Activated CD8-positive, alpha-beta memory T cell treated with anti-CD3 and anti-CD28 coated beads for 36 hours (primary cell): ENCODE data around the gene ANXA8. TPM values are rescaled to one million over a fixed set of nuclear protein-coding genes. Genes with fewer than 3 reads are reported as not detected.
"Not testable (repeated sequence)": the region's sequence is repeated elsewhere in the genome, so short reads cannot be mapped to it uniquely, and the experiment has no call there.

ENCODE experiments used
- CTCF ChIA-PET: fragments of 350-600 bp; sonication (Branson Sonifier 250); formaldehyde crosslinking; loops from one replicate; lab custom pipeline; 2021; ENCODE audit warnings: antibody characterized with exemption; lab: Charles Lee
- POLR2A ChIA-PET: fragments of 350-600 bp; sonication (Branson Sonifier 250); formaldehyde crosslinking; loops from one replicate; lab custom pipeline; 2021; ENCODE audit warnings: antibody characterized with exemption; lab: Charles Lee
- total RNA-seq, 2 experiments: library from RNA; stranded (reverse); gene quantifications; one replicate each; pipeline ENCODE4 v1.2.3, GENCODE V29; 2021

ANXA8 gene
- total RNA-seq, 2 experiments from 2014 or later: not detected

DNA sequence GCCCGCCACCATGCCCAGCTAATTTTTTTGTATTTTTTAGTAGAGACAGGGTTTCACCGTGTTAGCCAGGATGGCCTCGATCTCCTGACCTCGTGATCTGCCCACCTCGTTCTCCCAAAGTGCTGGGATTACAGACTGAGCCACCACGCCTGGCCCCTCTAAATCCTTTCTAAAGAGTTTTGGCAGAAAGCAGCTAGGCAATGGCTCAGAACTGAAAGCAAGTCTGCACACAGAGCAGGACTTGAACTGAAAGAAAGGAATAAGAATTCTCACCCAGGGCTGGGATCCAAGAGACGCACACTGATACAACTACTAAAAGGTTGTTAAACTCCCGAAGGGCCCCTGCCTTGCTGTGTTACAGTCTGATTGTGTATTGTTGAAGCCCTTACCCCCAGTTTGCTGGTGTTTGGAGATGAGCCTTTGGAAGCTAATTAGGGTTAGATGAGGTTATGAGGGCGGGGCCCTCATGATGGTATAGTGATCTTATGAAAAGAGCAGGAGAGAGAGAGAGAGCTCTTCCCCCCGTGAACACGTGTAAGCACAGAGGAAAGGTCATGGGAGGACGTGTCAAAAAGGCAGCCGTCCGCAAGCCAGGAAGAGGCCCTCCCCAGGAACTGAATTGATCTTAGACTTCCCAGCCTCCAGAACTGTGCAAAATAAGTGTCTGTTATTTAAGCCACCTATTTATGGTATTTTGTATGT is 18.5 kb downstream of the ANXA8 start:
- CTCF ChIA-PET, POLR2A ChIA-PET: not testable (repeated sequence)

GRCh38 chr10:47462577-47463358 is 21.1 kb downstream of the ANXA8 start:
- POLR2A ChIA-PET, CTCF ChIA-PET: not testable (repeated sequence)

DNA sequence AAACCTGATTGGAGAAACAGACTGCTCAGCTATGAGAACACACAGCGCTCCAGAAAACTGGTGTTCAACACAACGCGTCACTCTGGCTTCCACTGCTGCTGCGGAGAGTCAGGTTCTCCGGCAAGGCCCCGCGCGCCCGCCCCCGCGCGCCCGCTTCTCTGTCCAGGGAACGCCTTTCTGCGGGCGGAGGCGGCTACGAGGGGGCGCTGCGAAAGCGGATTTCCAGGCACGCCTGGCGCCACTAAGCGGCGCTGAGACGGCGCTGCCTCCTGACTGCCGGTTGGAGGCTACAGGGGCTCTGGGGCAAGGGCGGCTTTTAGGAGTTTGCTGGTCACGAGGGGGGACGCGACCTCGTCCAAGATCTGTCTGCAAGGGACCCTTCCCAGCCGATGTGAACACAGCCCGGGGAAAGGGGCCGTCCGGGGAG is 22.6 kb downstream of the ANXA8 start:
- CTCF ChIA-PET, POLR2A ChIA-PET: not testable (repeated sequence)

DNA sequence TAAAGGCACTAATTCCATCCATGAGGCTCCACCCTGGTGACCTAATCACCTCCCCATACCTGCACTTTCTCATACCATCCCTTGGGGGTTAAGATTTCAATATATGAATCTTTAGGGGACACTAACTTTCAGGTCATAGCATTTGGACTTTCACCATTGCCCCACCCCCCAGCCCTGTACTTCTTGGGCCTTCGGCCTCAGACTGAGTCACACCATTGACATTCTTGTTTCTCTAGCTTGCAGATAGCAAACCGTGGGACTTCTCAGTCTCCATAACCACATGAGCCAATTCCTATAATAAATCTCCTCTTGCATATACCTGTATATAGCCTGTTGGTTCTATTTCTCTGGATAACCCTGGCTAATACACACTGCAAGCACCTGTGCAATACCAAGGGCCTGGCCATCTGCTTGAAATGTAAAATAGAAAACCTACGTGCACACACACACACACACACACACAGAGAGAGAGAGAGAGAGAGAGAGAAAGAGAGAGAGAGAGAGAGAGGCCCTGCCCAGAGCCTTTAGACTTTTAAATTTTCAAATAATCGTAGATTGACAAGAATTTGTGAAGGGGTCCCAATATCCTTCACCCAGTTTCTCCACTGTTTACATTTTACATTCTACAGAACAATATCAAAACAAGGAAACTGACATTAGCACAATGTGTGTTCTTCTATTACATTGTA is 25.3 kb downstream of the ANXA8 start:
- POLR2A ChIA-PET: no interaction called here

GRCh38 chr10:47457826-47458225 is 26.1 kb downstream of the ANXA8 start:
- ChIA-PET CTCF (no interaction called here), POLR2A (no interaction called here)

More for the DNA sequence above, 25.3 kb downstream of the ANXA8 start:
- CTCF ChIA-PET: no interaction called here

- POLR2A ChIA-PET: no interaction called here
- CTCF ChIA-PET: no interaction called here
Observed at GRCh38 chr10:47457528-47457820, 26.4 kb downstream of the ANXA8 start.

- CTCF ChIA-PET: no interaction called here
- POLR2A ChIA-PET: no interaction called here
Observed at GRCh38 chr10:47456794-47457527, 27.0 kb downstream of the ANXA8 start.

GRCh38 chr10:47456079-47456785 is 27.7 kb downstream of the ANXA8 start:
- CTCF ChIA-PET: no interaction called here
- POLR2A ChIA-PET: no interaction called here

DNA sequence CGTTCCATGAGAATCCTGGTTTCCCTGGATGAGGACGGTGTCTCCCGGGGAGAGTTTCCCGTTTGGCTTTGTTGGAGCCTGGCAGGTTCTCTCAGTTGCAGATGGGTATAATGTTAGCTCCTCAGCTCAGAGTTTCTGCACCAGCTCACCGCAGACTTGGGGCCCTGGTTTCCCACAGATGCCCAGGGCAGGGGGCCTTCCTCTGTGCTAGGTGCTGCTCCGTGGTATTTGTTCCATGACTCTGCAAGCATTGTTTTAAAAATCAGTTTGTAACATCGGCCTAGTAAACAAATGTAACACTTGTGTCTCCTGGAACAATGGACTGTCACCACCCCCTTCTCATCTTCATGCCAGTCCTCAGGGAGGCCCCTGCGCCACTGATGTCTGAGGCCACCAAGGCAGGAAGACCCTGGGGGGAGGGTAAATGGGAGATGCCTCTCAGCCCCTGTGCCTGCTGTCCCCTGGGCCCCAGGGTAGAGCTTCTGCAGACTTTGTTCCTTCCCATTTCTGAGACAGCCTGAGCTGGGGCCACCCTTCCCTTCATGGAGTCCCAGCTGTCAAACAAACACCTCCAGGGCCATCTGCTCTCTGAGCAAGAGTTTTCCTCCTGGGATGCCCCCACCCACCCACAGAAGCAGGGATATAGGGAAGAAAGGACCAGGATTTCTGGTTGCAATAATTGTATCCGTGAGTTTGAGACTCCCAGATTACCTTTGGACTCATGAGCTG is 28.4 kb downstream of the ANXA8 start:
- POLR2A ChIA-PET, CTCF ChIA-PET: not testable (repeated sequence)

DNA sequence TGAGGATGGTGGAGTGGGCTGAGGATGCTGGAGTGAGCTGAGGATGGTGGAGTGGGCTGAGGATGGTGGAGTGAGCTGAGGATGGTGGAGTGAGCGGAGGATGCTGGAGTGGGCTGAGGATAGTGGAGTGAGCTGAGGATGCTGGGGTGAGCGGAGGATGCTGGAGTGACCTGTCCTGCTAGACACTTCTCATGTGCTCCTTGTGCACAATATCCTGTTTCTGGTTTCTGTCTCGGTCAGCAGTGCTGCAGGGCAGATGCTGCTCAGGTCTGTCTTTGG is 29.2 kb downstream of the ANXA8 start:
- CTCF ChIA-PET: no interaction called here
- POLR2A ChIA-PET: no interaction called here

DNA sequence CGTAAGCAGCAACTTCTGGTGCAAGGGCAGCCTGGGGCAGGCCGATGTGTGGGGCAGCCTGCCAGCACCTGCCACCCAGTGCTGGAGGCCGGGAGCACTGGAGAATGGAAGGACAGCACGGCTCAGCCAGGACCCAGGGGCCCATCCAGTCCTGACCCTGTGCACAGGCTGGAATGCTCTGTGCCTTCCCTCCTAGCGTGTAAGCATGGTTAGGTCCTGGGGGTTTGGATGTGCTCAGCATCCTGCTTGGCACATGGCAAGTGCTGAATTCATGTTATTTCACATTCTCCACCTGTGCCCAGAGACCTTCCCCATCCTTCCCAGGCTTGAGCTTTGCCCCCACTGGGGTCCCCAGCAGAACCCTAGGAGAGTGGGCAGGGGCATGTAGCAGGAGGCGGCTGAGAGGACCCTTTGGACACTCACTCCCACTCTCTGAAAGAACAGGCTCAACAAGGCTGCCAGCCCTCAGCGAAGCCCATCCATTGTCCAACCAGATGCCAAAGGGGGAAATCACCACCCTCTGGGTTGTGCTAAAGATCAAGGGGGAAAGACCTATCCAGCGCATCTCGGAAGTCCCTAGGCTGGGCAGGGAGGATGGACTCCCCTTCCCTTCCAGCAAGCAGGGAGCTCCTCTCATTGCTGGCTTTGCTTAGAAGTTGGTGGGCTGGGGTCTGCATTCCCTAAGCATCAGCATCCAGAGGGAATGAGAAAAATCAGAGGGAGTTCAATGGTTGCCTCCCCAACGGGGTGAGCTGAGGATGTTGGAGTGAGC is 29.7 kb downstream of the ANXA8 start:
- POLR2A ChIA-PET: interaction anchor here (0.5 kb wide), 1 partner anchor 17 kb away, joined by 4 read pairs; no protein-coding TSS in a partner anchor
- CTCF ChIA-PET: no interaction called here

DNA sequence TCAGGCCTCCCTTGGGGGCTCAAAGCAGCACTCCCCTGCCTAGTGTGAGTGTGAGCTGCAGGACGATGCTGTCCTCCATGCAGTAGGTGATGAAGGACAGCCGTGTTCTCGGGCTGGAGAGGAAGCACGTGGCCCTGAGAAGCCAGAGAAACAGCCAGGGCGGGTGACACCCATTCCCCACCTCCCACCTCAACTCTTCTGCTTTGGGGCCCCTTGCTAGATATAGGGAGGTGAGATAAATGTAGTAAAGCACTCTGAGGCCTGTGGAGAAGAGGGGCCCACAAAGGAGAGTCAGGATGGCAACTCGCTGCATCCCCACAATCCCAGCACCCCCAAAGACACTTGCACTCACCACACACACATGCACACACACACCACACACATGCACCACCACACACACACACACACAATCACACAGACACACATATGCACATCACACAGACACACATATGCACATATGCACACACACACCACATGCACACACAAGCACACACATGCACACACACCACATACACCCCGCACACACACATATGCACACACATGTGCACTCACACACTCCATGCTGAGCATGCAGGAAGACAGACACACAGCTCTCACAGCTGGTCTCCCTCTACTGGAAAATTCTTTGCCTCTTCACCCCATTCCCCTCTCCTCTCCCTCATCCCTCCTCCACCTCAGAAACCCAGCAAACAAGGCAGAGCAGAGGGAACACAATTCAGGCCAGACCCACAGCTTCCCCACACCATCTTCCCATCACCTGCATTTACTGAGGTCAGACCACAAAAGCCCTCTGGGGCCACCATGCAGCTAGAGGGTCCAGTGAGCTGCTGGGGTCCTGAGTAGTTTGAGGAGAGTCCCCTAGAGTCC is 30.5 kb downstream of the ANXA8 start:
- POLR2A ChIA-PET: interaction anchor here (0.5 kb wide), 1 partner anchor 16 kb away, joined by 4 read pairs; no protein-coding TSS in a partner anchor
- CTCF ChIA-PET: no interaction called here

DNA sequence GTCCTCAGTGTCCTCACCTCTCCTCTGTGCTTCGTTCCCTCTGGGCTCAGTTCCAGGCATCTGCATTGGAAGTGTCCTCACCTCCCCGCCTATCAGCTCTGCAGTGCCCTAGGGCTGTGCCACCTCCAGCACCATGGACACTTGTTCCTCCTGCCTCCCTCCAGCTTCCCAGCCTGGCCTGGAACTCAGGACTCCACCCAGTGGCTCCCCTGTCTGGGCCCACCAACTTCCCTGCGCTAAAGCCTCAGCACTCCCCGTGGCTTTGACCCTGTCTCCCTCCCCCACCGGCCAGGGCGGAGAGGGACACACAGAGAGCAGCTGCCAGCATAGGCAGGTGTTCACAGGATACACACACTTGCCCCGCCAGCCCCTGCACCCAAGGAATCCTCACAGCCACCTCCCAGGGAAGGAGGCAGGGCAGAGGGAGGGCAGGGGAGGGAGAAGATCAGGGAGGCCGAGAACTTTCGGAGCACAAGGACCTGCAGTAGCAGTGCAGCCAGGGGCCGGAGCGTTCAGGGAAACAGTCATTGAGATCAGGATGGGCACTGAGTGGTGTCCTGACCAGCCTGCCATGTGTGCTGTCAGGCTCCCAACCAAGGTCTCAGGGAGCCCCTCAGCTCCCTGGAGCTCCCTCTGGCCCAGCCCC is 31.3 kb downstream of the ANXA8 start:
- CTCF ChIA-PET: no interaction called here

DNA sequence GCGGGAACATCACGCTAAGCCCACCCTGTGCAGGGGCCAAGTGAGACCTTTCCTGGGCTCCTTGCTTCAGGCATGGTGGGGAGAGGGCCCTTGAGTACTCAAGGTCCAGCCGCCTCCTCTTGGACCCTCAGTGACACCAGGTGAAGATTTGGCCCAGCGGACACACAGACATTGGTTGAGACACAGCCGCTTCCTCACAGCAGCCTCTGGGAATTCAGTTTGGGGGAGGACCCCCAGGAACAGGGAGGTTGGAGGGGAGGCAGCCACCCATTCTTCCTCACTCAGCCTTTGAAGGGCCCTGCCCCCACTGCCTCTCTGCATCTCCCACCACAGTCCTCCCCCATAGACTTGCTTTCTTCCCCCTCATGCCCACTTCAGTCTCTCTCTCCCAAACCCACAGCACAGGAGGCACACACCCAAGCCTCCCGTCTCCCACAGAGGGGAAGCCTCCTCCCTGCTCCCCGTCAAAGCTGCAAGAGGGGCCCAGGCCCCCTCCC is 31.9 kb downstream of the ANXA8 start:
- ChIA-PET POLR2A (no interaction called here), CTCF (no interaction called here)

More for the DNA sequence above, 31.3 kb downstream of the ANXA8 start:
- POLR2A ChIA-PET: no interaction called here

GRCh38 chr10:47451273-47451997 is 32.5 kb downstream of the ANXA8 start:
- ChIA-PET CTCF (no interaction called here), POLR2A (no interaction called here)

- CTCF ChIA-PET: no interaction called here
- POLR2A ChIA-PET: no interaction called here
Observed at GRCh38 chr10:47450442-47450841, 33.5 kb downstream of the ANXA8 start.
